B cell (primary cell): ENCODE measurements around the gene PCBP2. TPM values are rescaled to one million over a fixed set of nuclear protein-coding genes. Genes with fewer than 3 reads are reported as not detected.

ENCODE experiments used
- ATAC-seq: fragments of 200-7000 bp; cut with Tn5 transposase; one replicate; pipeline ENCODE4 v1.10.0; 2021; ENCODE audit warnings: low read depth, mild to moderate bottlenecking, moderate number of reproducible peaks, moderate library complexity
- CTCF ChIA-PET: fragments of 350-600 bp; sonication (Branson Sonifier 250); formaldehyde crosslinking; loops from one replicate; lab custom pipeline; 2021; ENCODE audit warnings: antibody characterized with exemption, inconsistent platforms; lab: Charles Lee
- POLR2A ChIA-PET: fragments of 350-600 bp; sonication (Branson Sonifier 250); formaldehyde crosslinking; loops from one replicate; lab custom pipeline; 2021; ENCODE audit warnings: antibody characterized with exemption; lab: Charles Lee
- DNase-seq: peaks from one replicate; pipeline ENCODE4 v3.0.0; 2013
- H2AFZ ChIP-seq: 2 replicates; pipeline ENCODE4 v1.6.1; 2012; ENCODE audit warnings: mild to moderate bottlenecking, low read depth, low read length; ENCODE audit not compliant: insufficient read depth, poor library complexity, severe bottlenecking
- H3K27ac ChIP-seq, 2 donors: 1 replicate in 1 of 2; 2 replicates in 1 of 2; pipeline ENCODE4 v1.5.1; 2012 to 2013; ENCODE audit warnings: low read length in 2 of 2, mild to moderate bottlenecking in 2 of 2, moderate library complexity in 1 of 2
- H3K27me3 ChIP-seq, 4 experiments: fragments of 200-600 bp in 1 of 4; sonication (generic) in 1 of 4; replicated peaks in 1 of 4; 1 replicate in 2 of 4; 2 replicates in 2 of 4; pipeline versions ENCODE4 v1.6.1 to v1.7.0; 2013 to 2016; ENCODE audit warnings: low read length in 3 of 4, mild to moderate bottlenecking in 2 of 4, mixed read lengths in 1 of 4, moderate library complexity in 1 of 4; ENCODE audit not compliant: insufficient read depth in 4 of 4, control insufficient read depth in 3 of 4; ENCODE audit errors: control extremely low read depth in 1 of 4
- H3K36me3 ChIP-seq, 2 experiments: replicated peaks in 1 of 2; 1 replicate in 1 of 2; 2 replicates in 1 of 2; pipeline versions ENCODE4 v1.6.1 to v1.7.1; 2013; ENCODE audit warnings: low read length in 1 of 2; ENCODE audit not compliant: insufficient read depth in 2 of 2, control insufficient read depth in 1 of 2; ENCODE audit errors: control extremely low read depth in 1 of 2, extremely low read depth in 1 of 2
- H3K4me1 ChIP-seq, 2 donors: fragments of 200-600 bp in 1 of 2; sonication (generic) in 1 of 2; 1 replicate in 1 of 2; 2 replicates in 1 of 2; pipeline versions ENCODE4 v1.5.1 to v1.6.1; 2013 to 2017; ENCODE audit warnings: low read length in 2 of 2; ENCODE audit not compliant: control insufficient read depth in 2 of 2, insufficient read depth in 2 of 2
- H3K4me2 ChIP-seq: replicated peaks from 2 replicates; pipeline ENCODE3; 2012; ENCODE audit warnings: mild to moderate bottlenecking, low read depth, low read length; ENCODE audit not compliant: poor library complexity, severe bottlenecking
- H3K4me3 ChIP-seq, 5 experiments: fragments of 200-600 bp in 1 of 5; sonication (generic) in 1 of 5; 1 replicate in 3 of 5; 2 replicates in 2 of 5; pipeline versions ENCODE4 v1.5.1 to v1.7.0; 2011 to 2016; ENCODE audit warnings: low read length in 4 of 5, mild to moderate bottlenecking in 4 of 5, low read depth in 2 of 5, control low read depth in 1 of 5, moderate library complexity in 1 of 5; ENCODE audit not compliant: insufficient read depth in 1 of 5; ENCODE audit errors: control extremely low read depth in 1 of 5, extremely low read depth in 1 of 5
- H3K79me2 ChIP-seq: fragments of 200-600 bp; sonication (generic); one replicate; pipeline ENCODE4 v1.6.0; 2016; ENCODE audit warnings: low read length; ENCODE audit not compliant: control insufficient read depth, insufficient read depth
- H3K9ac ChIP-seq: fragments of 200-600 bp; sonication (generic); 2 replicates; pipeline ENCODE4 v1.6.1; 2017; ENCODE audit warnings: mild to moderate bottlenecking, low read length, moderate library complexity
- H3K9me3 ChIP-seq, 3 donors: one replicate each; pipeline versions ENCODE4 v1.6.1 to v1.7.1; 2013; ENCODE audit warnings: low read length in 2 of 3; ENCODE audit not compliant: control insufficient read depth in 2 of 3, insufficient read depth in 1 of 3; ENCODE audit errors: control extremely low read depth in 1 of 3
- H4K20me1 ChIP-seq: 2 replicates; pipeline ENCODE4 v1.6.0; 2012; ENCODE audit warnings: mild to moderate bottlenecking, low read length; ENCODE audit not compliant: insufficient read depth, control insufficient read depth, poor library complexity, severe bottlenecking
- H3K27ac Mint-ChIP-seq: one replicate; pipeline ENCODE4 v1.8.0; 2021; ENCODE audit warnings: mixed read lengths
- H3K27me3 Mint-ChIP-seq: one replicate; pipeline ENCODE4 v1.8.0; 2021; ENCODE audit warnings: mixed read lengths
- H3K4me1 Mint-ChIP-seq: one replicate; pipeline ENCODE4 v1.8.0; 2021; ENCODE audit warnings: mixed read lengths
- H3K4me3 Mint-ChIP-seq: one replicate; pipeline ENCODE4 v1.8.0; 2021; ENCODE audit warnings: mixed read lengths
- H3K9me3 Mint-ChIP-seq: one replicate; pipeline ENCODE4 v1.8.0; 2022; ENCODE audit warnings: mixed read lengths; ENCODE audit not compliant: insufficient read depth
- EZH2 ChIP-seq: IDR thresholded peaks from 2 replicates; pipeline ENCODE4 v1.6.1; 2012; ENCODE audit warnings: borderline replicate concordance, low read depth, mild to moderate bottlenecking, moderate library complexity, low read length; ENCODE audit not compliant: insufficient read depth, poor library complexity, severe bottlenecking
- WGBS: methylation state at CpG from one replicate; pipeline ENCODE4 v1.1.5; 2013; ENCODE audit warnings: missing lambda C conversion rate; ENCODE audit not compliant: insufficient coverage; 5-methylcytosine and 5-hydroxymethylcytosine counted together
- intact Hi-C: fragments of 100-400 bp; cut with micrococcal nuclease; formaldehyde crosslinking; loops from one replicate; pipeline ENCODE4 v1.10.0; 2022
- polyA plus RNA-seq: library from polyadenylated mRNA; depleted of rRNA; stranded (reverse); fragments of >200 nt; gene quantifications from 2 replicates; pipeline ENCODE4 v1.2.3, GENCODE V29; 2012
- total RNA-seq, 2 donors: library from RNA; stranded (reverse); fragments of 120-200 nt in 1 of 2; gene quantifications; 1 replicate in 1 of 2; 2 replicates in 1 of 2; pipeline versions ENCODE4 v1.2.3 to v1.2.4, GENCODE V29; 2013 to 2022
- TF ChIP-seq, protein P1 (sequence below): fragments of 200-600 bp; IDR thresholded peaks from one replicate; pipeline ENCODE4 v1.8.0; 2022; ENCODE audit warnings: antibody characterized with exemption, mild to moderate bottlenecking

The PCBP2 gene
- total and polyA plus RNA-seq, 2 donors (not counting 1 experiment from before 2014, with no cell fraction given), result 492 to 944 TPM

DNA sequence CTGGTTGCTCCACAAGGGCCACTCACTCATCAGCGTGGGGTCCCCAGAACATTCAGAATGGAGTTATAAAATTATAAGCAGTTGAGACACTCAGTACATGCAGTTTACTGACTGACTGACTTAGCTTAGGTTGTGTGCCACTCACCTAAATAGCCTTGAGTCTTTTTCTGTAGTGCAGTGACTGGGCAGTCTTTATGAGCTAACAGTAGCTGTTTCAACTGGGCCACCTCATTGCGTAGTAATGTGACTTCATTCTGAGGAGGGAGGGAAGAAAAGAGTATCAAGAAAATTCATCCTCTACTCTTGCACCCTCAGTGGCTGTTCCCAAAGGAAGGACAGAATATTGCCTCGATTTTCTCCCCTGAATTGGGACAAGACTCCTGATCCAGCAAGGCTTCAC is 71.2 kb downstream of the PCBP2 start:
- H2AFZ ChIP-seq, result no peak overlapping the region
- no peak overlapping the region for H3K27ac ChIP-seq
- no peaks in the 10 kb centered on the region for H3K79me2 ChIP-seq
- no peak overlapping the region for H3K4me2 ChIP-seq
- no peaks in the 10 kb centered on the region for H3K27me3 Mint-ChIP-seq
- no peak overlapping the region for H3K27ac Mint-ChIP-seq
- DNase-seq, result no peak
- intact Hi-C loops, result no loop called here
- no peaks in the 10 kb centered on the region for H3K9me3 Mint-ChIP-seq
- CTCF ChIA-PET, result interaction anchor here (1.0 to 1.6 kb wide), 2 partner anchors 153 to 179 kb away, joined by 3 to 4 read pairs; partner anchors contain the start of gene ATP5MC2
- TF ChIP-seq, protein P1, sequence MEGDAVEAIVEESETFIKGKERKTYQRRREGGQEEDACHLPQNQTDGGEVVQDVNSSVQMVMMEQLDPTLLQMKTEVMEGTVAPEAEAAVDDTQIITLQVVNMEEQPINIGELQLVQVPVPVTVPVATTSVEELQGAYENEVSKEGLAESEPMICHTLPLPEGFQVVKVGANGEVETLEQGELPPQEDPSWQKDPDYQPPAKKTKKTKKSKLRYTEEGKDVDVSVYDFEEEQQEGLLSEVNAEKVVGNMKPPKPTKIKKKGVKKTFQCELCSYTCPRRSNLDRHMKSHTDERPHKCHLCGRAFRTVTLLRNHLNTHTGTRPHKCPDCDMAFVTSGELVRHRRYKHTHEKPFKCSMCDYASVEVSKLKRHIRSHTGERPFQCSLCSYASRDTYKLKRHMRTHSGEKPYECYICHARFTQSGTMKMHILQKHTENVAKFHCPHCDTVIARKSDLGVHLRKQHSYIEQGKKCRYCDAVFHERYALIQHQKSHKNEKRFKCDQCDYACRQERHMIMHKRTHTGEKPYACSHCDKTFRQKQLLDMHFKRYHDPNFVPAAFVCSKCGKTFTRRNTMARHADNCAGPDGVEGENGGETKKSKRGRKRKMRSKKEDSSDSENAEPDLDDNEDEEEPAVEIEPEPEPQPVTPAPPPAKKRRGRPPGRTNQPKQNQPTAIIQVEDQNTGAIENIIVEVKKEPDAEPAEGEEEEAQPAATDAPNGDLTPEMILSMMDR, result no peak
- no peak for TF ChIP-seq EZH2
- no peaks in the 10 kb centered on the region for H3K4me1 Mint-ChIP-seq
- POLR2A ChIA-PET, result interaction anchor here (1.1 kb wide), 1 partner anchor 14 kb away, joined by 3 read pairs; no protein-coding TSS in a partner anchor
- H3K9ac ChIP-seq, result no peak overlapping the region
- peaks cover 13 to 74% of the 10 kb centered on the region in 2 experiments for H3K36me3 ChIP-seq
- H4K20me1 ChIP-seq, result no peaks in the 10 kb centered on the region
- no peak overlapping the region for H3K4me3 ChIP-seq
- H3K27me3 ChIP-seq, result no peaks in the 10 kb centered on the region
- WGBS, result 100% methylated on average over 1 of the region's 3 CpGs
- ATAC-seq, result no peak
- H3K4me3 Mint-ChIP-seq, result no peak overlapping the region
- H3K4me1 ChIP-seq, result no peaks in the 10 kb centered on the region
- no peaks in the 10 kb centered on the region for H3K9me3 ChIP-seq

DNA sequence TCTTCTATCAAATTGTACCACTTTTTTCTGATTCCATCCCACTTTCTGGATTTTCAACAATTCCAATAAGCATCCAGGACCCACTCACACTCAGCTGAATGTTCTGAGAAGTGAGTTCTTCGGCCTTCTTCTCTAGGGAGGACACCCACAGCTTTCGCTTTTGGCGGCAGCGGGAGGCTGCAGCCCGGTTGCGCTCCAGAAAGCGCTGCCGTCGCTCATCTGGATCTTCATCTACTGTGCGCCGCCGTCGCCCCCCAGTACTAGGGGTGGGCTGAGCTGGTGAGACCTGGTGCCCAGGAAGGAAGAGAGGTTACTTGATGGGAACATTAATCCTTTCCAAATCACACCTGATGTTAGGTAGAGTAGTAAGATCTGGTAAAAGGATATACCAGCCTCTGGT is 72.6 kb downstream of the PCBP2 start:
- H3K4me3 Mint-ChIP-seq, result no peak overlapping the region
- Histone ChIP-seq H3K36me3 (peaks cover 13 to 63% of the 10 kb centered on the region in 2 experiments), H3K4me1 (no peaks in the 10 kb centered on the region), H3K4me2 (no peak overlapping the region), H3K79me2 (no peaks in the 10 kb centered on the region), H3K4me3 (no peak overlapping the region), H3K9ac (no peak overlapping the region), H4K20me1 (no peaks in the 10 kb centered on the region), H3K9me3 (no peaks in the 10 kb centered on the region), H2AFZ (no peak overlapping the region), H3K27ac (no peak overlapping the region), H3K27me3 (no peaks in the 10 kb centered on the region)
- intact Hi-C loops, result no loop called here
- no peak overlapping the region for H3K27ac Mint-ChIP-seq
- no peaks in the 10 kb centered on the region for H3K9me3 Mint-ChIP-seq
- TF ChIP-seq EZH2, result no peak
- TF ChIP-seq, protein P1, result no peak
- ChIA-PET CTCF (no interaction called here), POLR2A (no interaction called here)
- DNase-seq, result no peak
- WGBS, result 97% methylated on average over 6 of the region's 13 CpGs
- H3K27me3 Mint-ChIP-seq, result no peaks in the 10 kb centered on the region
- no peaks in the 10 kb centered on the region for H3K4me1 Mint-ChIP-seq
- no peak for ATAC-seq
